ENCODE measurements around the gene DMGDH.

GRCh38 chr5:79005151-79005550 lies 64.3 kb downstream of the DMGDH start:
- TF ChIP-seq POLR2A (IDR thresholded peaks at IDR 0.05; ENCODE audit: low read depth, low read length): no peak
- no peak for TF ChIP-seq POLR2AphosphoS5 (IDR thresholded peaks at IDR 0.05; ENCODE audit: low read depth, low read length)
- TF ChIP-seq TAF1 (IDR thresholded peaks at IDR 0.05; ENCODE audit: borderline replicate concordance, low read depth, low read length): no peak

Data from GM12892 (cell line).